Uterus (tissue), 4 donors: ENCODE results near the gene GNB1. TPM values are rescaled to one million over a fixed set of nuclear protein-coding genes. Genes with fewer than 3 reads are reported as not detected.
A peak's percentile ranks its signal among the peaks of the same experiment; 100 is the strongest.

Experiments used
- DNase-seq, 2 donors: peaks; one replicate each; pipeline ENCODE4 v3.0.0-alpha.2; 2019 to 2020
- H3K27ac ChIP-seq, 2 donors: fragments of 200-600 bp; sonication (generic); 1 replicate in 1 of 2; 2 replicates in 1 of 2; pipeline ENCODE4 v1.5.1; 2016 to 2018
- H3K27me3 ChIP-seq, 2 donors: fragments of 200-600 bp; sonication (generic); one replicate each; pipeline ENCODE4 v1.5.1; 2018 to 2019; ENCODE audit warnings: control low read depth in 1 of 2
- H3K36me3 ChIP-seq, 2 donors: fragments of 200-600 bp; sonication (generic); one replicate each; pipeline ENCODE4 v1.5.1; 2019; ENCODE audit warnings: control low read depth in 1 of 2
- H3K4me1 ChIP-seq, 2 donors: fragments of 200-600 bp; sonication (generic); one replicate each; pipeline ENCODE4 v1.5.1; 2018 to 2019; ENCODE audit warnings: control low read depth in 1 of 2
- H3K4me3 ChIP-seq, 2 donors: fragments of 200-600 bp; sonication (generic); 1 replicate in 1 of 2; 2 replicates in 1 of 2; pipeline ENCODE4 v1.5.1; 2018 to 2019; ENCODE audit warnings: mild to moderate bottlenecking in 1 of 2
- H3K9me3 ChIP-seq, 2 donors: fragments of 200-600 bp; sonication (generic); one replicate each; pipeline ENCODE4 v1.5.1; 2019; ENCODE audit warnings: control low read depth in 1 of 2
- POLR2A ChIP-seq, 2 donors: fragments of 450-650 bp; IDR thresholded peaks; one replicate each; pipeline ENCODE4 v1.6.1; 2016; ENCODE audit warnings: antibody characterized with exemption in 2 of 2, mild to moderate bottlenecking in 1 of 2, moderate library complexity in 1 of 2
- intact Hi-C: fragments of 100-400 bp; cut with DNase I; formaldehyde crosslinking; loops from one replicate; pipeline ENCODE4 v1.15.1; 2023; ENCODE audit warnings: low total_unique reads
- total RNA-seq, 4 donors: library from RNA; depleted of rRNA in 3 of 4; stranded (reverse); fragments of >200 nt in 3 of 4; gene quantifications; one replicate each; pipeline versions ENCODE4 v1.1.0 to v1.2.4, GENCODE V29; 2014 to 2023
- TF ChIP-seq, protein P1 (sequence below), 4 experiments: fragments of 200-600 bp in 2 of 4; fragments of 450-650 bp in 2 of 4; sonication (generic) in 2 of 4; IDR thresholded peaks; one replicate each; pipeline ENCODE4 v1.5.1; 2016 to 2019; ENCODE audit warnings: antibody characterized with exemption in 4 of 4, mild to moderate bottlenecking in 2 of 4, moderate library complexity in 1 of 4
- donor health status: DM: yes; HTN: yes; CAD: no.

Gene GNB1
- total RNA-seq, 4 donors from 2014 or later, result 50.2 to 320 (median 104) TPM

DNA sequence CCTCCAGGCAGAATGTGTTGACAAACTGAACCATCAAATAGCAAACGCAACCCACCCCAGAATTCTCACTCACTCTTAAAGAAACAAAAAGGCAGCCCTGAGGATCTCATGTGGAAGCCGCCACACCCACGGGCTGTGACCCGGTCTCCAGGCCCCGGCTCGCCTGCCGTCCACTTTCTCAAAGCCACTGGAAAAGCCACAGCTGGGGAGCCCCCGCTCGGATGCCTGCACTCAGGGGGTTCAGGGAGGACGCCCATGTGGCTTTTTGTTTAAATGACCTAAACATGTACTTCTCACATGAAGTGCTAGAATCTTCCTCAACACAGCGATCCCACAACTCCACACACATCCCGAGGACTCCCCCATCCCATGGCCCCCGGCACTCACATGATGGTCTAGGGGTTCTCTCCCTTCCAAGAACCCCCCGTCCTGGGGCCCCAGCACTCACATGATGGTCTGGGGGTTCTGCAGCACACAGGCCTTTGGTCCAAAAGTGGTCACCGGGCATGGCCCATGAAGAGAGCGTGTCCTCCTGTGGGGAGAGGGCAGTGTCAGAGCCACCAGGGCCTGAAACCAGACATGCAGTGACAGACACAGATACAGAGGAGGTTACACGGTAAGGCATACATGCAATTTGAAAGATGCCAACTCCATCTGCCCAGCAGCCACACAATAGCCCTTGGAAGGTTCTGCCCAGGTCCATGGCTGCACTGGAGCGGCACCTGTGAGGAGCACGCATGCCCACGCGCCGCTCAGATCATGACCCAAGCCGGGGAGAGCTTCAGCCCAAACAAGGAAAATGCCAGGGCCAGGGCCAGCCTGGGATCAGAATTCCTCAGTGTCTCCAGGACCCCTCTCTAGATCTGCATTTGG, 129.1 kb downstream of the GNB1 start:
- H3K9me3 ChIP-seq, result no peaks in the 10 kb centered on the region
- DNase-seq, result no peak
- H3K36me3 ChIP-seq, result no peaks in the 10 kb centered on the region
- no peak for TF ChIP-seq POLR2A (IDR thresholded peaks at IDR 0.05)
- TF ChIP-seq, protein P1, sequence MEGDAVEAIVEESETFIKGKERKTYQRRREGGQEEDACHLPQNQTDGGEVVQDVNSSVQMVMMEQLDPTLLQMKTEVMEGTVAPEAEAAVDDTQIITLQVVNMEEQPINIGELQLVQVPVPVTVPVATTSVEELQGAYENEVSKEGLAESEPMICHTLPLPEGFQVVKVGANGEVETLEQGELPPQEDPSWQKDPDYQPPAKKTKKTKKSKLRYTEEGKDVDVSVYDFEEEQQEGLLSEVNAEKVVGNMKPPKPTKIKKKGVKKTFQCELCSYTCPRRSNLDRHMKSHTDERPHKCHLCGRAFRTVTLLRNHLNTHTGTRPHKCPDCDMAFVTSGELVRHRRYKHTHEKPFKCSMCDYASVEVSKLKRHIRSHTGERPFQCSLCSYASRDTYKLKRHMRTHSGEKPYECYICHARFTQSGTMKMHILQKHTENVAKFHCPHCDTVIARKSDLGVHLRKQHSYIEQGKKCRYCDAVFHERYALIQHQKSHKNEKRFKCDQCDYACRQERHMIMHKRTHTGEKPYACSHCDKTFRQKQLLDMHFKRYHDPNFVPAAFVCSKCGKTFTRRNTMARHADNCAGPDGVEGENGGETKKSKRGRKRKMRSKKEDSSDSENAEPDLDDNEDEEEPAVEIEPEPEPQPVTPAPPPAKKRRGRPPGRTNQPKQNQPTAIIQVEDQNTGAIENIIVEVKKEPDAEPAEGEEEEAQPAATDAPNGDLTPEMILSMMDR (IDR thresholded peaks at IDR 0.05), result no peak
- no peak overlapping the region for H3K4me3 ChIP-seq
- intact Hi-C loops, result no loop called here
- no peaks in the 10 kb centered on the region for H3K4me1 ChIP-seq
- no peaks in the 10 kb centered on the region for H3K27me3 ChIP-seq
- H3K27ac ChIP-seq, result no peak overlapping the region

DNA sequence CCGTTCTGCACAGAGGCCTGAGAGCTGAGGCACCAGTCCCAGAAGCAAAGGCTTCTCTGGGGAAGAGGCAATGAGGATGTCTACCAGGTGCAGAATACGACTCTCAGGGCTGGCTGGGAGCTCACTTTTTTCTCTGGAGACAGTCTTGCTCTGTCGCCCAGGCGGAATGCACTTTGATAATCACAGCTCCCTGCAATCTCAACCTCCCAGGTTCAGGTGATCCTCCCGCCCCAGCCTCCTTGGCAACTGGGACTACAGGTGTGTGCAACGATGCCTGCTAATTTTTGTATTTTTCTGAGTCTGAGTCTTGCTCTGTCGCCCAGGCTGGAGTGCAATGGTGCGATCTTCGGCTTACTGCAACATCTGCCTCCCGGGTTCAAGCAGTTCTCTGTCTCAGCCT, 130.2 kb downstream of the GNB1 start:
- no peak for DNase-seq
- H3K27ac ChIP-seq, result no peak overlapping the region
- no peaks in the 10 kb centered on the region for H3K27me3 ChIP-seq
- H3K4me3 ChIP-seq, result no peak overlapping the region
- no peaks in the 10 kb centered on the region for H3K36me3 ChIP-seq
- TF ChIP-seq POLR2A (IDR thresholded peaks at IDR 0.05), result no peak
- TF ChIP-seq, protein P1 (IDR thresholded peaks at IDR 0.05), result no peak
- no peaks in the 10 kb centered on the region for H3K9me3 ChIP-seq
- intact Hi-C loops, result no loop called here
- H3K4me1 ChIP-seq, result no peaks in the 10 kb centered on the region

GRCh38 chr1:1760345-1760650, 130.6 kb downstream of the GNB1 start:
- no peak overlapping the region for H3K27ac ChIP-seq
- no peaks in the 10 kb centered on the region for H3K36me3 ChIP-seq
- H3K9me3 ChIP-seq, result no peaks in the 10 kb centered on the region
- H3K27me3 ChIP-seq, result no peaks in the 10 kb centered on the region
- H3K4me3 ChIP-seq, result no peak overlapping the region
- H3K4me1 ChIP-seq, result no peaks in the 10 kb centered on the region
- TF ChIP-seq, protein P1 (IDR thresholded peaks at IDR 0.05), result no peak
- no peak for TF ChIP-seq POLR2A (IDR thresholded peaks at IDR 0.05)
- DNase-seq, result no peak
- intact Hi-C loops, result no loop called here

GRCh38 chr1:1759456-1760344, 131.2 kb downstream of the GNB1 start:
- no peak overlapping the region for H3K27ac ChIP-seq
- DNase-seq, result peak in 1 of 2 donors; percentile 13

More at GRCh38 chr1:1759456-1760344, 131.2 kb downstream of the GNB1 start:
- Histone ChIP-seq H3K4me1 (no peaks in the 10 kb centered on the region), H3K36me3 (no peaks in the 10 kb centered on the region), H3K27me3 (no peaks in the 10 kb centered on the region), H3K9me3 (no peaks in the 10 kb centered on the region), H3K4me3 (no peak overlapping the region)
- TF ChIP-seq POLR2A (IDR thresholded peaks at IDR 0.05), result no peak
- TF ChIP-seq, protein P1 (IDR thresholded peaks at IDR 0.05), result no peak
- intact Hi-C loops, result no loop called here
